Mesenchymal stem cell (in vitro differentiated cells and primary cell): ENCODE measurements around the gene LRRD1. TPM values are rescaled to one million over a fixed set of nuclear protein-coding genes. Genes with fewer than 3 reads are reported as not detected.
A peak's percentile ranks its signal among the peaks of the same experiment; 100 is the strongest.

Experiments used
- DNase-seq: peaks from one replicate; pipeline ENCODE4 v3.0.0-alpha.2; 2013
- H2AFZ ChIP-seq: one replicate; pipeline ENCODE4 v1.6.1; 2013; ENCODE audit warnings: low read depth, mild to moderate bottlenecking, control low read depth, inconsistent platforms, low read length, moderate library complexity
- H2AK5ac ChIP-seq: 2 replicates; pipeline ENCODE4 v1.6.1; 2013; ENCODE audit warnings: low read length, moderate library complexity, mild to moderate bottlenecking, inconsistent platforms; ENCODE audit not compliant: severe bottlenecking
- H2BK120ac ChIP-seq: one replicate; pipeline ENCODE4 v1.6.1; 2013; ENCODE audit warnings: low read depth, mild to moderate bottlenecking, inconsistent platforms, low read length, moderate library complexity
- H2BK12ac ChIP-seq, 2 experiments: one replicate each; pipeline ENCODE4 v1.6.1; 2013; ENCODE audit warnings: inconsistent platforms in 2 of 2, low read length in 2 of 2, mild to moderate bottlenecking in 2 of 2, moderate library complexity in 2 of 2, control low read depth in 1 of 2
- H2BK15ac ChIP-seq: one replicate; pipeline ENCODE4 v1.6.1; 2013; ENCODE audit warnings: mild to moderate bottlenecking, low read depth, inconsistent platforms; ENCODE audit not compliant: poor library complexity, severe bottlenecking
- H2BK5ac ChIP-seq: 2 replicates; pipeline ENCODE4 v1.6.1; 2013; ENCODE audit warnings: low read depth, mild to moderate bottlenecking, low read length, control low read depth, inconsistent platforms; ENCODE audit not compliant: poor library complexity, severe bottlenecking
- H3K14ac ChIP-seq, 2 experiments: one replicate each; pipeline ENCODE4 v1.6.1; 2013; ENCODE audit warnings: inconsistent platforms in 2 of 2, low read length in 2 of 2, control low read depth in 1 of 2, mild to moderate bottlenecking in 1 of 2, moderate library complexity in 1 of 2
- H3K18ac ChIP-seq, 2 experiments: one replicate each; pipeline ENCODE4 v1.6.1; 2013; ENCODE audit warnings: inconsistent platforms in 2 of 2, low read length in 2 of 2, control low read depth in 1 of 2, low read depth in 1 of 2, mild to moderate bottlenecking in 1 of 2
- H3K23ac ChIP-seq, 2 experiments: one replicate each; pipeline ENCODE4 v1.6.1; 2013; ENCODE audit warnings: inconsistent platforms in 2 of 2, low read length in 2 of 2, mild to moderate bottlenecking in 2 of 2, moderate library complexity in 2 of 2, control low read depth in 1 of 2
- H3K27ac ChIP-seq: 2 replicates; pipeline ENCODE4 v1.5.1; 2013; ENCODE audit warnings: mild to moderate bottlenecking, moderate library complexity, low read length, control low read depth, inconsistent platforms; ENCODE audit not compliant: poor library complexity, severe bottlenecking
- H3K27me3 ChIP-seq, 2 experiments: 2 replicates each; pipeline versions ENCODE4 v1.6.1 to v1.7.0; 2013; ENCODE audit warnings: low read length in 2 of 2, mild to moderate bottlenecking in 2 of 2, moderate library complexity in 2 of 2, control low read depth in 1 of 2, inconsistent platforms in 1 of 2; ENCODE audit not compliant: control insufficient read depth in 1 of 2, insufficient read depth in 1 of 2
- H3K36me3 ChIP-seq, 2 experiments: 2 replicates each; pipeline versions ENCODE4 v1.6.1 to v1.7.0; 2013; ENCODE audit warnings: low read length in 2 of 2, control low read depth in 1 of 2, inconsistent platforms in 1 of 2, low read depth in 1 of 2, mild to moderate bottlenecking in 1 of 2; ENCODE audit not compliant: insufficient read depth in 2 of 2, control insufficient read depth in 1 of 2
- H3K4ac ChIP-seq, 2 experiments: one replicate each; pipeline ENCODE4 v1.6.1; 2013; ENCODE audit warnings: inconsistent platforms in 2 of 2, low read length in 2 of 2, mild to moderate bottlenecking in 2 of 2, moderate library complexity in 2 of 2, control low read depth in 1 of 2, low read depth in 1 of 2
- H3K4me1 ChIP-seq: 2 replicates; pipeline ENCODE4 v1.6.1; 2013; ENCODE audit warnings: low read depth, low read length, control low read depth; ENCODE audit not compliant: control insufficient read depth, insufficient read depth
- H3K4me2 ChIP-seq: 2 replicates; pipeline ENCODE4 v1.6.1; 2013; ENCODE audit warnings: low read length, mild to moderate bottlenecking, inconsistent platforms; ENCODE audit not compliant: poor library complexity, severe bottlenecking
- H3K4me3 ChIP-seq, 2 experiments: 2 replicates each; pipeline versions ENCODE4 v1.5.1 to v1.7.0; 2013; ENCODE audit warnings: low read length in 2 of 2, mild to moderate bottlenecking in 2 of 2, control low read depth in 1 of 2, low read depth in 1 of 2; ENCODE audit not compliant: insufficient read depth in 1 of 2
- H3K79me1 ChIP-seq: replicated peaks from 2 replicates; pipeline ENCODE4 v1.6.1; 2013; ENCODE audit warnings: mild to moderate bottlenecking, control low read depth, low read length, inconsistent platforms; ENCODE audit not compliant: poor library complexity, severe bottlenecking
- H3K9ac ChIP-seq: 2 replicates; pipeline ENCODE4 v1.7.0; 2013; ENCODE audit warnings: mild to moderate bottlenecking, low read length, moderate library complexity
- H3K9me3 ChIP-seq: 2 replicates; pipeline ENCODE4 v1.7.0; 2013; ENCODE audit warnings: mild to moderate bottlenecking, low read length; ENCODE audit not compliant: control insufficient read depth
- H4K8ac ChIP-seq: one replicate; pipeline ENCODE4 v1.6.1; 2013; ENCODE audit warnings: inconsistent platforms, mild to moderate bottlenecking, low read length, moderate library complexity
- H4K91ac ChIP-seq: one replicate; pipeline ENCODE4 v1.6.1; 2013; ENCODE audit warnings: mild to moderate bottlenecking, low read length, inconsistent platforms
- WGBS: methylation state at CpG from one replicate; pipeline ENCODE4 v1.1.7; 2013; ENCODE audit warnings: mixed read lengths; 5-methylcytosine and 5-hydroxymethylcytosine counted together
- polyA plus RNA-seq, 2 experiments: library from polyadenylated mRNA; stranded (reverse); fragments of 200-250 nt; gene quantifications; one replicate each; pipeline ENCODE4 v1.2.3, GENCODE V29; 2013

Gene LRRD1
- polyA plus RNA-seq (2013, experiment 1 of 2): 0.03 TPM
- not detected for polyA plus RNA-seq (2013, experiment 2 of 2)

- no peaks in the 10 kb centered on the region for H3K9me3 ChIP-seq
- peak within 1 kb of the TSS; percentile 96 for H4K8ac ChIP-seq
- H3K4me1 ChIP-seq: peaks cover 3% of the 10 kb centered on the region
- H4K91ac ChIP-seq: peak within 1 kb of the TSS; percentile 72
- H3K27me3 ChIP-seq: no peaks in the 10 kb centered on the region
- H3K27ac ChIP-seq: no peak within 1 kb of the TSS
- H2BK15ac ChIP-seq: no peak within 1 kb of the TSS
- H2AFZ ChIP-seq: peak within 1 kb of the TSS; percentile 53
- H3K79me1 ChIP-seq: no peaks in the 10 kb centered on the region
- H3K14ac ChIP-seq: peak within 1 kb of the TSS in 1 of 2 experiments; percentile 93
- H3K18ac ChIP-seq: peak within 1 kb of the TSS; percentile 80 to 89
- peak within 1 kb of the TSS; percentile 38 to 77 for H3K4me3 ChIP-seq
- DNase-seq: peak; percentile 75
- peak within 1 kb of the TSS in 1 of 2 experiments; percentile 24 for H2BK12ac ChIP-seq
- peak within 1 kb of the TSS; percentile 71 for H2BK120ac ChIP-seq
- H2AK5ac ChIP-seq: no peak within 1 kb of the TSS
- no peak within 1 kb of the TSS for H2BK5ac ChIP-seq
- peak within 1 kb of the TSS; percentile 83 for H3K4me2 ChIP-seq
- peak within 1 kb of the TSS in 1 of 2 experiments; percentile 62 for H3K4ac ChIP-seq
- WGBS: 23% methylated on average over 59 of the region's 60 CpGs
- H3K9ac ChIP-seq: peak within 1 kb of the TSS; percentile 94
- H3K23ac ChIP-seq: no peak within 1 kb of the TSS
- H3K36me3 ChIP-seq: no peaks in the 10 kb centered on the region
Observed at GRCh38 chr7:92178928-92179924, at the start of gene LRRD1. LRRD1 (minus strand) TSS chr7:92179142; CDS start chr7:92165202, 13,940 bp downstream.

- Histone ChIP-seq H3K4ac (no peak overlapping the region), H3K4me1 (no peaks in the 10 kb centered on the region), H3K23ac (no peak overlapping the region), H3K27me3 (no peaks in the 10 kb centered on the region), H2BK15ac (no peak overlapping the region), H3K36me3 (peaks cover 11 to 92% of the 10 kb centered on the region in 2 experiments), H2AFZ (no peak overlapping the region), H2BK5ac (no peak overlapping the region), H4K91ac (no peak overlapping the region), H3K14ac (no peak overlapping the region), H3K9ac (no peak overlapping the region), H3K18ac (no peak overlapping the region), H3K9me3 (peaks cover 4% of the 10 kb centered on the region), H2BK12ac (no peak overlapping the region), H2AK5ac (no peak overlapping the region), H3K4me3 (no peak overlapping the region), H2BK120ac (no peak overlapping the region), H3K79me1 (peaks cover 5% of the 10 kb centered on the region), H3K27ac (no peak overlapping the region), H3K4me2 (no peak overlapping the region), H4K8ac (no peak overlapping the region)
- WGBS: 100% methylated on average over 2 of the region's 2 CpGs
- no peak for DNase-seq
Observed at GRCh38 chr7:92228742-92229141, 49.8 kb upstream of the LRRD1 start.

GRCh38 chr7:92228100-92228499 lies 49.2 kb upstream of the LRRD1 start:
- no peak overlapping the region for H4K91ac ChIP-seq
- no peak overlapping the region for H3K4me3 ChIP-seq
- no peak overlapping the region for H3K27ac ChIP-seq
- H2BK12ac ChIP-seq: no peak overlapping the region
- H3K18ac ChIP-seq: no peak overlapping the region
- peaks cover 4% of the 10 kb centered on the region for H3K79me1 ChIP-seq
- H2BK5ac ChIP-seq: no peak overlapping the region
- peaks cover 11 to 91% of the 10 kb centered on the region in 2 experiments for H3K36me3 ChIP-seq
- H4K8ac ChIP-seq: no peak overlapping the region
- no peak overlapping the region for H3K4me2 ChIP-seq
- no peak for DNase-seq
- no peak overlapping the region for H3K9ac ChIP-seq
- no peaks in the 10 kb centered on the region for H3K27me3 ChIP-seq
- no peak overlapping the region for H2BK15ac ChIP-seq
- H3K23ac ChIP-seq: no peak overlapping the region
- peaks cover 4% of the 10 kb centered on the region for H3K9me3 ChIP-seq
- H3K4ac ChIP-seq: no peak overlapping the region
- H2AFZ ChIP-seq: no peak overlapping the region
- no peaks in the 10 kb centered on the region for H3K4me1 ChIP-seq
- H2AK5ac ChIP-seq: no peak overlapping the region
- no peak overlapping the region for H2BK120ac ChIP-seq
- WGBS: 97% methylated on average over 2 of the region's 2 CpGs
- H3K14ac ChIP-seq: no peak overlapping the region

- Histone ChIP-seq H3K14ac (no peak overlapping the region), H4K8ac (no peak overlapping the region), H4K91ac (no peak overlapping the region), H3K27ac (no peak overlapping the region), H3K79me1 (peaks cover 4% of the 10 kb centered on the region), H2BK12ac (no peak overlapping the region), H3K27me3 (no peaks in the 10 kb centered on the region), H3K4me1 (no peaks in the 10 kb centered on the region), H3K9ac (no peak overlapping the region), H3K36me3 (peaks cover 10 to 91% of the 10 kb centered on the region in 2 experiments), H3K23ac (no peak overlapping the region), H2BK5ac (no peak overlapping the region), H2BK15ac (no peak overlapping the region), H3K18ac (no peak overlapping the region), H3K4me2 (no peak overlapping the region), H2BK120ac (no peak overlapping the region), H3K9me3 (peaks cover 4% of the 10 kb centered on the region), H2AFZ (no peak overlapping the region), H3K4ac (no peak overlapping the region), H2AK5ac (no peak overlapping the region), H3K4me3 (no peak overlapping the region)
- WGBS: 100% methylated on average over 1 of the region's 4 CpGs
- no peak for DNase-seq
Observed at GRCh38 chr7:92226981-92227380, 48.0 kb upstream of the LRRD1 start.
